Measurements from ENCODE around the gene CCDC27.
"Not testable (repeated sequence)": the region's sequence is repeated elsewhere in the genome, so short reads cannot be mapped to it uniquely, and the experiment has no call there.

Gene CCDC27

DNA sequence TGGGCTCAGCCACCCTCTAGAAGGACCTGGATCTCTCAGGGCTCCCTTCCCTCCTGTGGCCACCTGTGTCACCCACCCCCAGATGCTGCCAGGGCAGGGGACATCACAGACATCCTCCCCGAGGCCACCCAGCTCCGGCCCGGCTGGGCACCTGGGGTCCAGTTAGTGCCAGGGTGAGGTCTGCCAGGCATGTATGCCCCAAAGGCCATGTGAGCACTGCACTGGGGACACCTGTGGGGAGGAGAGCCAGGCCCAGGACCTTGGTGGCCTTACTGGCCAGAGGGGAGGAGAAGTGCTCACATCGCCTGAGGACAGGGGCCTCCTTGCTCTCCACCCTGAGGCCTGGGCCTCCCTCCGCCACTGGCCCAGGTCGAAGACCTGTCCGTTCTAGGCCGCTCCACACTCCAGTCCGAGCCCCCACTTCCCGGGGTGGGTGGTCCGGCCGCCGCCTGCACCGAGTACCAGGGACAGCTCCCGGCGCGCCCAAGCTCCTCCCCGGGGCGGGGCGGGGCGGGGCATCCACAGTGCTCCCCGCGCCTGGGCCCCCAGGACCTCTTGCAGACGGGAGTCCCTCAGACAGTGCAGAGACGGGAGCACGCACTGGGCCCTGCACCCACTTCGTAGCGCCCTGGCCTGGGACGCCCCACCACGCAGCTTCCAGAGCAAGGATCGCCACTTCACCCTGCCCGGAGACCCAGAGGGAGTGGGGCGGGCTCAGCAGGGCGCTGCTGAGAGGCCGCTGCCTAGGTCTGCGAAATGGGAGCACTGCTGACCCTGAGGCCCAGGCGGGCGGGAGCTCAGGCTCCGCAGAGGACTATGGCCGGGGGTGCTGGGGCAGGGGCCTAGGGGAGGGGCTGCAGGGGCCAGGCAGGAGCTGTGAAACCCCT, 34.3 kb upstream of the CCDC27 start:
- TF ChIP-seq, protein P1, sequence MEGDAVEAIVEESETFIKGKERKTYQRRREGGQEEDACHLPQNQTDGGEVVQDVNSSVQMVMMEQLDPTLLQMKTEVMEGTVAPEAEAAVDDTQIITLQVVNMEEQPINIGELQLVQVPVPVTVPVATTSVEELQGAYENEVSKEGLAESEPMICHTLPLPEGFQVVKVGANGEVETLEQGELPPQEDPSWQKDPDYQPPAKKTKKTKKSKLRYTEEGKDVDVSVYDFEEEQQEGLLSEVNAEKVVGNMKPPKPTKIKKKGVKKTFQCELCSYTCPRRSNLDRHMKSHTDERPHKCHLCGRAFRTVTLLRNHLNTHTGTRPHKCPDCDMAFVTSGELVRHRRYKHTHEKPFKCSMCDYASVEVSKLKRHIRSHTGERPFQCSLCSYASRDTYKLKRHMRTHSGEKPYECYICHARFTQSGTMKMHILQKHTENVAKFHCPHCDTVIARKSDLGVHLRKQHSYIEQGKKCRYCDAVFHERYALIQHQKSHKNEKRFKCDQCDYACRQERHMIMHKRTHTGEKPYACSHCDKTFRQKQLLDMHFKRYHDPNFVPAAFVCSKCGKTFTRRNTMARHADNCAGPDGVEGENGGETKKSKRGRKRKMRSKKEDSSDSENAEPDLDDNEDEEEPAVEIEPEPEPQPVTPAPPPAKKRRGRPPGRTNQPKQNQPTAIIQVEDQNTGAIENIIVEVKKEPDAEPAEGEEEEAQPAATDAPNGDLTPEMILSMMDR (IDR thresholded peaks at IDR 0.05; ENCODE audit: low read length, missing control alignments) = no peak
- H3K4me3 ChIP-seq (replicated peaks; ENCODE audit: low read depth, low read length) = no peak overlapping the region
- DNase-seq (ENCODE audit: low read depth) = no peak

- TF ChIP-seq, protein P1 (IDR thresholded peaks at IDR 0.05; ENCODE audit: low read length, missing control alignments) = no peak
- no peak for DNase-seq (ENCODE audit: low read depth)
- no peak overlapping the region for H3K4me3 ChIP-seq (replicated peaks; ENCODE audit: low read depth, low read length)
These were observed 33.5 kb upstream of the CCDC27 start for GRCh38 chr1:3718764-3719163.

GRCh38 chr1:3721955-3722465, 30.2 kb upstream of the CCDC27 start:
- DNase-seq (ENCODE audit: low read depth) = no peak
- no peak overlapping the region for H3K4me3 ChIP-seq (replicated peaks; ENCODE audit: low read depth, low read length)
- TF ChIP-seq, protein P1 (IDR thresholded peaks at IDR 0.05; ENCODE audit: low read length, missing control alignments) = no peak

DNA sequence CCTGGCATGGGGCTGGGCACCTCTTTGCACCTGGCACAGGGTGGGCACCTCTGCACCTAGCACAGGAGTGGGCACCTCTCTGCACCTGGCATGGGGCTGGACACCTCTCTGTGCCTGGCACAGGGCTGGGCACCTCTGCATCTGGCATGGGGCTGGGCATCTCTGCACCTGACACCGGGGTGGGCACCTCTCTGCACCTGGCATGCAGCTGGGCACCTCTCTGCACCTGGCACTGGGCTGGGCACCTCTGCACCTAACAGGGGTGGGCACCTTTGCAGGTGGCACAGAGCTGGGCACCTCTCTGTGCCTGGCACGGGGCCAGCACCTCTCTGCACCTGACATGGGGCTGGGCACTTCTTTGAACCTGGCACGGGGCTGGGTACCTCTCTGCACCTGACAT, 29.4 kb upstream of the CCDC27 start:
- no peak for DNase-seq (ENCODE audit: low read depth)
- no peak overlapping the region for H3K4me3 ChIP-seq (replicated peaks; ENCODE audit: low read depth, low read length)
- TF ChIP-seq, protein P1 (IDR thresholded peaks at IDR 0.05; ENCODE audit: low read length, missing control alignments) = no peak

GRCh38 chr1:3724416-3725030, 27.7 kb upstream of the CCDC27 start:
- H3K4me3 ChIP-seq (replicated peaks; ENCODE audit: low read depth, low read length) = not testable (repeated sequence)
- TF ChIP-seq, protein P1 (IDR thresholded peaks at IDR 0.05; ENCODE audit: low read length, missing control alignments) = peak; percentile 95
- peak; percentile 61 for DNase-seq (ENCODE audit: low read depth)

GRCh38 chr1:3725366-3725765, 26.9 kb upstream of the CCDC27 start:
- DNase-seq (ENCODE audit: low read depth) = no peak
- TF ChIP-seq, protein P1 (IDR thresholded peaks at IDR 0.05; ENCODE audit: low read length, missing control alignments) = no peak
- H3K4me3 ChIP-seq (replicated peaks; ENCODE audit: low read depth, low read length) = no peak overlapping the region

All from fibroblast of pulmonary artery (primary cell).